Activated naive CD4-positive, alpha-beta T cell treated with anti-CD3 and anti-CD28 coated beads, Interleukin-2, amount 50 U/mL, for 16 hours (primary cell): ENCODE data around the gene ADGRF4.
"Not testable (repeated sequence)": the region's sequence is repeated elsewhere in the genome, so short reads cannot be mapped to it uniquely, and the experiment has no call there.

Experiments
- DNase-seq: peaks from one replicate; pipeline ENCODE4 v3.0.0-alpha.2; 2020

Gene ADGRF4

GRCh38 chr6:47736083-47736700 lies 37.8 kb downstream of the ADGRF4 start:
- no peak for DNase-seq

GRCh38 chr6:47737406-47737805 lies 39.0 kb downstream of the ADGRF4 start:
- no peak for DNase-seq

DNA sequence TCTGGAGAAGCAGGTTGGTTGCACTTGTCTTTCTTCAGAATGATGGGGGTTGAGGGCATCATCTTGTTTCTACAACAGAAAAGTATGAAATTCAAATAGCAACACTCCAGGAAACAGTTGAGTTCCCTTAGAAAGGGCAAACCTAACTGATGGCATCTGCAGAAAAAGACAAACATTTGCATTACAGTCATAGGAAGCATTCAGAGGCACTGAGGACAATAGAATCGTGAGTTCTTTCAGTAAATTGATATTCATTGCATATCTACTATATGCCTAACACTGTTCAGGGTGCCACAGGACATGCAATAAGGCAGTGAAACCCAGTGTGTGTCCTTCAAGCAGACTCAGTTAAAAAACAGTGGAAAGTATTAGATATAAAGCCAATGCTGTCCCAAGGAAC lies 42.3 kb downstream of the ADGRF4 start:
- no peak for DNase-seq

- DNase-seq: no peak
These were observed 43.4 kb downstream of the ADGRF4 start for GRCh38 chr6:47741807-47742206.

- DNase-seq: no peak
These were observed 45.4 kb downstream of the ADGRF4 start for GRCh38 chr6:47743744-47744143.

DNA sequence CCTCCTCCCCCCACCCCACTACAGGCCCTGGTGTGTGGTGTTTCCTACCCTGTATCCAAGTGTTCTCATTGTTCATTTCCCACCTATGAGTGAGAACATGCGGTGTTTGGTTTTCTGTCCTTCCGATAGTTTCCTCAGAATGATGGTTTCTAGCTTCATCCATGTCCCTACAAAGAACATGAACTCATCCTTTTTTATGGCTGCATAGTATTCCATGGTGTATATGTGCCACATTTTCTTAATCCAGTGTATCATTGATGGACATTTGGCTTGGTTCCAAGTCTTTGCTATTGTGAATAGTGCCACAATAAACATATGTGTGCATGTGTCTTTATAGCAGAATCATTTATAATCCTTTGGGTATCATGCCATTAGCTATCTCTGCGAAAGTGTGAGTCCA lies 46.9 kb downstream of the ADGRF4 start:
- DNase-seq: not testable (repeated sequence)

DNA sequence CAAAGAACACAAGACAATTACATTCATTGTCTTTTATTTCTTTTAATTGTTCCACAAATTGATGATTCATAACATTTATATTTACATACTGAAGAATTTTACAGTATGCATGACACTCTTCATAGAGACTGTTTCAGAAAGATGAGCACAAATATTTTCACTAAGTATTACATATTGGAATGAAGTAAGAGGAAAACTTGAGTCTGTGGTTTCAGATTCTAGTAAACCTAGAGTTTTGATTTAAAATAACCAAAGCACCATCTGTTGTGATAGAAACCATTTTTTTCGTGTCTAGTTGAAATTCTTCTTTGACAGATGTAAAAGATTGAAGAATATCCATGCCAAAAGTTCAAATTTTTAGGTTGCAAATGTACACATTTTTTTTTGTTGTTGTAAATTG lies 51.4 kb downstream of the ADGRF4 start:
- DNase-seq: no peak

DNA sequence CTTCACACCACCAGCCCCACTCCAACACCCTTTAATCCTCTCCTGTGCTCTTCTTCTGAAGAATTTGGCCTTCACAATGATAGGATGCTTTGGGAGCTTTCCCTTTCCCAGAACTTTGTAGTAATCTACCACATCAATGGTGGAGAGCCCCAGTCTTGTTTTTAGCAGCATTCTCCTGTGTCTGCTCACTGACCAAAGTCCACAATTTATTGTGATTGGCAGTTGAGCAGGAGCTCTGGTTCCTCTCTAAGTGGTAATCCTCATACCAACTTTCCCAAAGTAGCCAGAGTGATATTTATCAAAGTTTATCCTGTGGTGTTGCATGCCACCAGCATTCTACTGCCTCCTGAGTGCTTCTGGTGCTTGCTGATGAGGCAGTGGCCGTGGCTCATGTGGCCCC lies 54.4 kb downstream of the ADGRF4 start:
- DNase-seq: no peak

GRCh38 chr6:47759364-47759763 lies 61.0 kb downstream of the ADGRF4 start:
- DNase-seq: no peak

DNA sequence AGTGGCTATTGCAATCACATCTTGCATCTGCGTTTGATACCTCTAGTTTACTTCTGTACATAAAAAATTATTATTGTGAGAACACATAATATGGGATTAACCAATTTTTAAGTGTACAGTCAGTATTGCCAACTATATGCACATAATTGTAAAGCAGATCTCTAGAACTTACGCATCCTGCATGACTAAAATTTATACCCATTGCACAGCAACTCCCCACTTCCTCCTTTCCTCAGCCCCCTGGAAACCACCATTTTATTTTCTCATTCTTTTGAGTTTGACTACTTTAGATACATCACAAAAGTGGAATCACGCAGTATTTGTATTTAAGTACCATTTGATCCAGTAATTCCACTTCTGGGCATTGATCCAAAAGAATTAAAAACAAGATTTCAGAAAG lies 64.1 kb downstream of the ADGRF4 start:
- DNase-seq: no peak

DNA sequence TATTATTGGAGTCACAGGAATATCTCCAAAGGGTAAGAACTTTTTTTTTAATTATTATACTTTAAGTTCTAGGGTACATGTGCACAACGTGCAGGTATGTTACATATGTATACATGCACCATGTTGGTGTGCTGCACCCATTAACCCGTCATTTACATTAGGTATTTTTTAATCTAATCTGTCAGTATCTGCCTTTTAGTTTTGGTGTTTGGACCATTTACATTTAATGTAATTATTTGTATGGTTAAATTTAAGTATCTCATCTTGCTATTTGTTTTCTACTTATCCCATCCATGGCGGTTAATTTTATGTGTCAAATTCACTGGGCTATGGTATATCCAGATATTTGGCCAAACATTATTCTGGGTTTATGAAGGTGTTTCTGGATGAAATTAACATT lies 68.1 kb downstream of the ADGRF4 start:
- no peak for DNase-seq

DNA sequence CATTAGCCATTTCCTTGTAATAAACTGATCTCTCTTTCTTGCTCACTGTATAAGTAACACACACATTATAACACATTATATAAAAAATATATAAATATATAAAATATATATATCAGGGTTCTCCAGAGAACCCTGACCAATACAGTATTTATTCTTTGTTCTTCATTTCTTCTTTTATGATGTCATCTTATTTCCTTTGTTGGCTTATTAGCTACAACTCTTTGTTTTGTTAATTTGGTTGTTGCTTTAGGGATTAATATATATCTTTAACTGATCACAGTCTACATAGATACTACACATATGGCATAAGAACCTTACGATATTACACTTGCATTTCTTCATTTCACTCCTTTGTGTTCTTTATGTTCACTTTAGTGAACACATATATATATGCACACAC lies 68.7 kb downstream of the ADGRF4 start:
- DNase-seq: no peak

DNA sequence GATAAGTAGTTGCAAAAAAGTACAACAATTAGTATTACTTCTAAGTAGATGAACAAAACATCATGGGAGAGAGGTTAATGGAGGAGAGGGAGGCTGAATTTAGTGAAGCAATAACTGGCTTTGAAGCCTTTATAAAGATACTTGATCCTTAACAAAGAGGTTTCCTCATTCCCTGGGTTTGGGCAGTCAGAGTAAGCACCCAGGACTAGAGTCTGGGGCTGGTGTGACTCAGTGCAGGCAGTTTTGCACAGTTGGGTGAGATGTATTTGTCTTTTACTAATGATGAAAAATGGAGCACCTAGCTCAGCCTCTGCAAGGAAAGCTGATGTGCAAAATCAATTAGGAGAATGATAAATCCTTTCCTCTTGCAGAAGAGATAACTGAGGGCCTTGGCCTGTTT lies 71.6 kb downstream of the ADGRF4 start:
- DNase-seq: no peak
